GM20000 (cell line): ENCODE results near the gene NKX1-1.

Experiments
- DNase-seq: peaks from one replicate; pipeline ENCODE4 v3.0.0; 2012; ENCODE audit warnings: low spot score
- CTCF ChIP-seq: IDR thresholded peaks from 2 replicates; pipeline ENCODE4 v1.5.1; 2012; ENCODE audit warnings: mild to moderate bottlenecking, control low read depth; ENCODE audit errors: extremely low read depth, missing control alignments

Gene NKX1-1

GRCh38 chr4:1406394-1406980 lies at the start of gene NKX1-1:
TSS of gene NKX1-1 (minus strand) at chr4:1406442. CDS start at chr4:1406442, 0 bp downstream.
- peak; percentile 36 for DNase-seq
- no peak for TF ChIP-seq CTCF

GRCh38 chr4:1453731-1454130 lies 47.5 kb upstream of the NKX1-1 start:
- TF ChIP-seq CTCF: no peak
- no peak for DNase-seq

GRCh38 chr4:1452431-1453051 lies 46.3 kb upstream of the NKX1-1 start:
- DNase-seq: no peak
- TF ChIP-seq CTCF: no peak

GRCh38 chr4:1451752-1452122 lies 45.5 kb upstream of the NKX1-1 start:
- TF ChIP-seq CTCF: no peak
- no peak for DNase-seq

GRCh38 chr4:1451106-1451751 lies 45.0 kb upstream of the NKX1-1 start:
- no peak for DNase-seq
- TF ChIP-seq CTCF: no peak

- TF ChIP-seq CTCF: no peak
- DNase-seq: no peak
Measured at GRCh38 chr4:1449833-1450741, 43.8 kb upstream of the NKX1-1 start.

- no peak for TF ChIP-seq CTCF
- no peak for DNase-seq
Measured at GRCh38 chr4:1449475-1449832, 43.2 kb upstream of the NKX1-1 start.
